Esophagus muscularis mucosa (tissue), 3 donors: ENCODE results near the gene PTPMT1.

Source experiments
- CTCF ChIP-seq, 3 experiments: fragments of 200-600 bp in 2 of 3; fragments of 450-650 bp in 1 of 3; sonication (generic) in 2 of 3; IDR thresholded peaks; one replicate each; pipeline ENCODE4 v1.5.1; 2017 to 2019; ENCODE audit warnings: antibody characterized with exemption in 3 of 3, mild to moderate bottlenecking in 2 of 3, moderate library complexity in 1 of 3
- POLR2A ChIP-seq: fragments of 450-650 bp; IDR thresholded peaks from one replicate; pipeline ENCODE4 v1.6.1; 2017; ENCODE audit warnings: antibody characterized with exemption, moderate library complexity, mild to moderate bottlenecking, low read depth
- POLR2AphosphoS5 ChIP-seq, 2 donors: sonication (generic); formaldehyde crosslinking; IDR thresholded peaks; one replicate each; pipeline ENCODE4 v1.6.1; 2017; ENCODE audit warnings: antibody characterized with exemption in 2 of 2

- TF ChIP-seq CTCF (IDR thresholded peaks at IDR 0.05) = no peak
- no peak for TF ChIP-seq POLR2AphosphoS5 (IDR thresholded peaks at IDR 0.05)
- TF ChIP-seq POLR2A = no peak
Measured at GRCh38 chr11:47570651-47571356, 5.4 kb downstream of the PTPMT1 start.
